Coronary artery (tissue), 2 donors: ENCODE data around the gene TTLL8.

Experiments used
- DNase-seq: peaks from one replicate; pipeline ENCODE4 v3.0.0-alpha.2; 2017; ENCODE audit warnings: low spot score
- H3K27ac ChIP-seq, 2 donors: fragments of 200-600 bp; sonication (generic); one replicate each; pipeline ENCODE4 v1.5.1; 2016 to 2019
- H3K4me3 ChIP-seq: fragments of 200-600 bp; sonication (generic); 2 replicates; pipeline ENCODE4 v1.5.1; 2016; ENCODE audit warnings: mild to moderate bottlenecking, moderate library complexity
- TF ChIP-seq, protein P1 (sequence below): fragments of 200-600 bp; sonication (generic); IDR thresholded peaks from one replicate; pipeline ENCODE4 v1.5.1; 2019; ENCODE audit warnings: antibody characterized with exemption

The TTLL8 gene

DNA sequence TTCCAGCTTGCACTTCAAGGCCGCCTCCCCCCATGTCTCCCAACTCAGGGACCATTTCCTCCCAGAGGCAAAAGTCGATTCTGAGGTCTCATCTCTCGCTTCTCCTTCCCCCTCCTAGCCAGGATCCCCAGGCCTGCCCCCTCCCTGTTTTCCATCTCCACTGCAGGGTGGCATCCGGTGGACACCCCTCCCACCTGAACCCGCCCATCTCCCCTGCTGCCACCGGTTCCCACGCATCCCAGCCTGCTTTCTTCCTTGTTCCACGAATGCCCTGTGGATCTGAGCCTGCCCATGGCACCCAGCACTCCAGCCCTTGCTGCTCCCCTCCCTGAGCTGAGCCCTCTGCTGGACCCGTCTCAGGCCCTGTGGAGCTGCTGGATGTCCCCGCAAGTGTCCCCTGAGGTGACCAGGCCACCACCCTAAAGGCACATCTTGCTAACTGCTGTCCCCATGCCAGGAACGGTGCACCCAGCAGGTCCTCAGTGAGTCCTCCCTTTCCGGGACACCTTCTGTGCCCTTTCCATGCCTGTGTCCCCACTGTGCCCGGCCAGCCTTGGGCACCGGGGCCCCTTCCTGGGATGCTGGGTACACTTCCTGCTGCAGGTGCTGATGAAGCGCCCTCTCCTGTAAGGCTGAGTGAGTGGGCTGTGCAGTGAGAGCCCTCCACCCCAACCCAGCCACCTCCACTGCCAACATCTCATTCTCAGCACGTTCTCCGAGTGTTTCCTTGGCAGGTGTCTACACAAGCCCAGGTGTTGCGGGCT is 46.5 kb downstream of the TTLL8 start:
- no peak overlapping the region for H3K27ac ChIP-seq
- H3K4me3 ChIP-seq = no peak overlapping the region
- no peak for DNase-seq
- TF ChIP-seq, protein P1, sequence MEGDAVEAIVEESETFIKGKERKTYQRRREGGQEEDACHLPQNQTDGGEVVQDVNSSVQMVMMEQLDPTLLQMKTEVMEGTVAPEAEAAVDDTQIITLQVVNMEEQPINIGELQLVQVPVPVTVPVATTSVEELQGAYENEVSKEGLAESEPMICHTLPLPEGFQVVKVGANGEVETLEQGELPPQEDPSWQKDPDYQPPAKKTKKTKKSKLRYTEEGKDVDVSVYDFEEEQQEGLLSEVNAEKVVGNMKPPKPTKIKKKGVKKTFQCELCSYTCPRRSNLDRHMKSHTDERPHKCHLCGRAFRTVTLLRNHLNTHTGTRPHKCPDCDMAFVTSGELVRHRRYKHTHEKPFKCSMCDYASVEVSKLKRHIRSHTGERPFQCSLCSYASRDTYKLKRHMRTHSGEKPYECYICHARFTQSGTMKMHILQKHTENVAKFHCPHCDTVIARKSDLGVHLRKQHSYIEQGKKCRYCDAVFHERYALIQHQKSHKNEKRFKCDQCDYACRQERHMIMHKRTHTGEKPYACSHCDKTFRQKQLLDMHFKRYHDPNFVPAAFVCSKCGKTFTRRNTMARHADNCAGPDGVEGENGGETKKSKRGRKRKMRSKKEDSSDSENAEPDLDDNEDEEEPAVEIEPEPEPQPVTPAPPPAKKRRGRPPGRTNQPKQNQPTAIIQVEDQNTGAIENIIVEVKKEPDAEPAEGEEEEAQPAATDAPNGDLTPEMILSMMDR = no peak

GRCh38 chr22:50010676-50011446 is 47.2 kb downstream of the TTLL8 start:
- Histone ChIP-seq H3K4me3 (peak overlapping the region; percentile 21), H3K27ac (no peak overlapping the region)
- no peak for DNase-seq
- TF ChIP-seq, protein P1 = no peak

DNA sequence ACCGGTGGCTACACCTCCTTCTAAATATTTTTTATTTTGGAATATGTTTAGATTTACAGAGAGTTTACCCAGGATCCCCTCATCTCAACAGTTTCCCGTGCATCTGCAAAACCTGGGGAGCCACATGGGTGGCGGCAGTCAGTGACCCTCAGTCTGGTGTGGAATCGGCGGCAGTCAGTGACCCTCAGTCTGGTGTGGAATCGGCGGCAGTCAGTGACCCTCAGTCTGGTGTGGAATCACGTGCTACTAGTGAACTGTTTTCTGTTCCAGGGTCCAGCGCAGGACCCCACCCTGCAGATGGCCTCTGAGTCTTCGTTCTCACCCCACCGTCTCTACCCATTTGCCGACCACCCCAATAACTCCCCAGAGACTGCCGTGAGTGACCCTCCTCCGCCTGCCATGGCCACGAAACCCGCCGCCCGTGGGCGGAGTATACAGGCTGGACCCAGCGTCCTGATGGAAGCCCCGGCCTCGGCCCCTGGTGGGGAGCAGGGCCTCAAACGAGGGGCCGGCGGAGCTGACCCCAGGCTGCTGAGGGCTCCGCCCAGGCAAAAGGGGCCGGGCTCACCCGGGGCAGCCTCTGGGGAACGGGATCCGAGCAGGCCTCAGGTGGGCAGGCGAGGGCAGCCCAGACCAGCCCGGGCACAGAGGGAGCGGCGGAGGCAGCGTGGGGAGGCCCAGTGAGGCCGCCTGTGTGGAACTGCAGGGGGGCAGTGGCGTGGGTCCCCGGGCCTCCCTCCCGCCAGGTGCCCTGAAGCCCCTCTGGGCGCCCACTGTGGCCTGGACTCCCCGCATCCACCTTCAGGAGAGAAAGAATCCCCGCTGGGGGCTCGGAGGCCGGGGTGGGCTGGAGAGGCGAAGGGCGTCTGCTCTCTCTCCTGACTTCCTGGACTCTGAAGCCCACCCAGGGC is 48.1 kb downstream of the TTLL8 start:
- Histone ChIP-seq H3K4me3 (peak overlapping the region; percentile 21), H3K27ac (no peak overlapping the region)
- TF ChIP-seq, protein P1 = no peak
- DNase-seq = no peak

- no peak for DNase-seq
- Histone ChIP-seq H3K27ac (no peak overlapping the region), H3K4me3 (no peak overlapping the region)
- TF ChIP-seq, protein P1 = no peak
These were observed 48.8 kb downstream of the TTLL8 start for GRCh38 chr22:50009251-50009650.

- H3K4me3 ChIP-seq = no peak overlapping the region
- TF ChIP-seq, protein P1 = no peak
- no peak for DNase-seq
- no peak overlapping the region for H3K27ac ChIP-seq
These were observed 49.7 kb downstream of the TTLL8 start for GRCh38 chr22:50008151-50009040.

- DNase-seq = no peak
- H3K4me3 ChIP-seq = no peak overlapping the region
- TF ChIP-seq, protein P1 = no peak
- H3K27ac ChIP-seq = no peak overlapping the region
These were observed 51.0 kb downstream of the TTLL8 start for GRCh38 chr22:50007057-50007511.
